Caco-2 (cell line): ENCODE results near the gene SYNGR3. TPM values are rescaled to one million over a fixed set of nuclear protein-coding genes. Genes with fewer than 3 reads are reported as not detected.

Experiments
- BruUV-seq: library from RNA; stranded (reverse); fragments of 400-500 nt; replicated peaks from 2 replicates; lab custom pipeline; 2021; lab: Mats Ljungman, UMichigan
- CTCF ChIA-PET: fragments of 300-600 bp; sonication (Branson Sonifier 250); formaldehyde crosslinking; loops from one replicate; lab custom pipeline; 2022; ENCODE audit warnings: antibody characterized with exemption; lab: Charles Lee
- POLR2A ChIA-PET: fragments of 300-600 bp; sonication (Branson Sonifier 250); formaldehyde crosslinking; loops from one replicate; lab custom pipeline; 2022; ENCODE audit warnings: antibody characterized with exemption; lab: Charles Lee
- DNase-seq, 2 experiments: peaks; one replicate each; pipeline versions ENCODE4 v3.0.0 to v3.0.0-alpha.2; 2020 to 2022
- H3K27me3 ChIP-seq: replicated peaks from 2 replicates; pipeline ENCODE4 v1.6.0; 2011; ENCODE audit warnings: low read length; ENCODE audit not compliant: control insufficient read depth, insufficient read depth
- H3K36me3 ChIP-seq: 2 replicates; pipeline ENCODE4 v1.5.1; 2011; ENCODE audit warnings: low read length; ENCODE audit not compliant: control insufficient read depth, insufficient read depth
- H3K4me1 ChIP-seq: fragments of 250-450 bp; sonication (Bioruptor Pico); 2 replicates; pipeline ENCODE4 v1.5.1; 2020; ENCODE audit warnings: mild to moderate bottlenecking
- H3K4me3 ChIP-seq: 2 replicates; pipeline ENCODE4 v1.5.1; 2011; ENCODE audit warnings: low read depth, mild to moderate bottlenecking, control low read depth, low read length
- H3K9me3 ChIP-seq: fragments of 250-450 bp; sonication (Bioruptor Pico); 2 replicates; pipeline ENCODE4 v1.5.1; 2020; ENCODE audit warnings: mild to moderate bottlenecking, moderate library complexity
- H3K27ac Mint-ChIP-seq: one replicate; pipeline ENCODE4 v1.8.0; 2022; ENCODE audit warnings: mixed read lengths; ENCODE audit not compliant: unreplicated experiment
- H3K27me3 Mint-ChIP-seq: one replicate; pipeline ENCODE4 v1.8.0; 2022; ENCODE audit warnings: mixed read lengths; ENCODE audit not compliant: insufficient read depth, unreplicated experiment
- H3K36me3 Mint-ChIP-seq: one replicate; pipeline ENCODE4 v1.8.0; 2022; ENCODE audit warnings: mild to moderate bottlenecking, mixed read lengths; ENCODE audit not compliant: insufficient read depth, unreplicated experiment
- H3K4me1 Mint-ChIP-seq: one replicate; pipeline ENCODE4 v1.8.0; 2022; ENCODE audit warnings: low read depth, mixed read lengths; ENCODE audit not compliant: unreplicated experiment
- H3K4me3 Mint-ChIP-seq: one replicate; pipeline ENCODE4 v1.8.0; 2022; ENCODE audit warnings: mild to moderate bottlenecking, moderate library complexity, mixed read lengths; ENCODE audit not compliant: unreplicated experiment
- H3K9me3 Mint-ChIP-seq: one replicate; pipeline ENCODE4 v1.8.0; 2022; ENCODE audit warnings: mixed read lengths; ENCODE audit not compliant: unreplicated experiment
- intact Hi-C: fragments of 100-400 bp; cut with micrococcal nuclease; formaldehyde crosslinking; loops from one replicate; pipeline ENCODE4 v1.10.0; 2022; ENCODE audit not compliant: unreplicated experiment
- total RNA-seq: library from RNA; stranded (reverse); gene quantifications from 2 replicates; pipeline ENCODE4 v1.2.3, GENCODE V29; 2022
- TF ChIP-seq, protein P1 (sequence below), 2 experiments: fragments of 200-600 bp in 1 of 2; IDR thresholded peaks; 1 replicate in 1 of 2; 2 replicates in 1 of 2; pipeline versions ENCODE4 v1.5.1 to v1.8.0; 2011 to 2022; ENCODE audit warnings: antibody characterized with exemption in 1 of 2, control low read depth in 1 of 2, inconsistent platforms in 1 of 2, low read depth in 1 of 2, low read length in 1 of 2, mild to moderate bottlenecking in 1 of 2, moderate library complexity in 1 of 2; ENCODE audit not compliant: insufficient read depth in 1 of 2, severe bottlenecking in 1 of 2, unreplicated experiment in 1 of 2

The SYNGR3 gene
- total RNA-seq, 1 experiment from 2014 or later: 2.9 TPM

DNA sequence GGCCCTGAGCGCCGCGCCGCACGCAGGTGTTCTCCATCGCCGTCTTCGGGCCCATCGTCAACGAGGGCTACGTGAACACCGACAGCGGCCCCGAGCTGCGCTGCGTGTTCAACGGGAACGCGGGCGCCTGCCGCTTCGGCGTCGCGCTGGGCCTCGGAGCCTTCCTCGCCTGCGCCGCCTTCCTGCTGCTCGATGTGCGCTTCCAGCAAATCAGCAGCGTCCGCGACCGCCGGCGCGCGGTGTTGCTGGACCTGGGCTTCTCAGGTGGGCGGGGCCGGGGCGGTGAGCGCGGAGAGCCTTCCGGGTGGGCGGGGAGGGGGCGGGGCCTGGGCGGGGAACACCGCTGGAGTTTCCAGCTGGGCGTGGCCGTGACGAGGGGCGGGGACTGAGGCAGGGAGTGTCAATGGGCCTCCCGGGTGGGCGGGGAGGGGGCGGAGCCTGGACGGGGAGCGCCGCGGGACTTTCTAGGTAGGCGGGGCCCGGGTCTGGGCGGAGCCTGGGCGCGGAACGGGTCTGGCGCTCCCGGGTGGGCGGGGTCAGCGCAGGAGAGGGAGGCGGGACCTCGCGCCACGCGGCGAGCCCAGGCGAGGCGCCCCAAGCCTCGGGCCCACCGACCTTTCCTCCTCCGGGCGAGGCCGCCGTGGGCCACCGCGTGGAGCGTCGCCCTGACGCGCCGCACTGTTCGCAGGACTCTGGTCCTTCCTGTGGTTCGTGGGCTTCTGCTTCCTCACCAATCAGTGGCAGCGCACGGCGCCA lies 2.4 kb downstream of the SYNGR3 start:
- no peaks in the 10 kb centered on the region for H3K9me3 Mint-ChIP-seq
- BruUV-seq: no TSS peak
- no peak overlapping the region for H3K4me3 Mint-ChIP-seq
- TF ChIP-seq, protein P1, sequence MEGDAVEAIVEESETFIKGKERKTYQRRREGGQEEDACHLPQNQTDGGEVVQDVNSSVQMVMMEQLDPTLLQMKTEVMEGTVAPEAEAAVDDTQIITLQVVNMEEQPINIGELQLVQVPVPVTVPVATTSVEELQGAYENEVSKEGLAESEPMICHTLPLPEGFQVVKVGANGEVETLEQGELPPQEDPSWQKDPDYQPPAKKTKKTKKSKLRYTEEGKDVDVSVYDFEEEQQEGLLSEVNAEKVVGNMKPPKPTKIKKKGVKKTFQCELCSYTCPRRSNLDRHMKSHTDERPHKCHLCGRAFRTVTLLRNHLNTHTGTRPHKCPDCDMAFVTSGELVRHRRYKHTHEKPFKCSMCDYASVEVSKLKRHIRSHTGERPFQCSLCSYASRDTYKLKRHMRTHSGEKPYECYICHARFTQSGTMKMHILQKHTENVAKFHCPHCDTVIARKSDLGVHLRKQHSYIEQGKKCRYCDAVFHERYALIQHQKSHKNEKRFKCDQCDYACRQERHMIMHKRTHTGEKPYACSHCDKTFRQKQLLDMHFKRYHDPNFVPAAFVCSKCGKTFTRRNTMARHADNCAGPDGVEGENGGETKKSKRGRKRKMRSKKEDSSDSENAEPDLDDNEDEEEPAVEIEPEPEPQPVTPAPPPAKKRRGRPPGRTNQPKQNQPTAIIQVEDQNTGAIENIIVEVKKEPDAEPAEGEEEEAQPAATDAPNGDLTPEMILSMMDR (IDR thresholded peaks at IDR 0.05; ENCODE audit: insufficient read depth in 1 of 2, low read depth in 1 of 2, low read length in 1 of 2, severe bottlenecking in 1 of 2, unreplicated experiment in 1 of 2): no peak
- POLR2A ChIA-PET: no interaction called here
- H3K27ac Mint-ChIP-seq: no peak overlapping the region
- no peaks in the 10 kb centered on the region for H3K9me3 ChIP-seq
- no peaks in the 10 kb centered on the region for H3K27me3 ChIP-seq
- peaks cover 8% of the 10 kb centered on the region; the same call in 1 of the 2 replicates for H3K4me1 ChIP-seq
- H3K4me1 Mint-ChIP-seq: peaks cover 7% of the 10 kb centered on the region
- peaks cover 10% of the 10 kb centered on the region for H3K36me3 Mint-ChIP-seq
- H3K27me3 Mint-ChIP-seq: no peaks in the 10 kb centered on the region
- no peaks in the 10 kb centered on the region; the same call in 1 of the 2 replicates for H3K36me3 ChIP-seq
- CTCF ChIA-PET: no interaction called here
- DNase-seq: peak; percentile 67 to 87
- intact Hi-C loops: no loop called here
- no peak overlapping the region for H3K4me3 ChIP-seq

DNA sequence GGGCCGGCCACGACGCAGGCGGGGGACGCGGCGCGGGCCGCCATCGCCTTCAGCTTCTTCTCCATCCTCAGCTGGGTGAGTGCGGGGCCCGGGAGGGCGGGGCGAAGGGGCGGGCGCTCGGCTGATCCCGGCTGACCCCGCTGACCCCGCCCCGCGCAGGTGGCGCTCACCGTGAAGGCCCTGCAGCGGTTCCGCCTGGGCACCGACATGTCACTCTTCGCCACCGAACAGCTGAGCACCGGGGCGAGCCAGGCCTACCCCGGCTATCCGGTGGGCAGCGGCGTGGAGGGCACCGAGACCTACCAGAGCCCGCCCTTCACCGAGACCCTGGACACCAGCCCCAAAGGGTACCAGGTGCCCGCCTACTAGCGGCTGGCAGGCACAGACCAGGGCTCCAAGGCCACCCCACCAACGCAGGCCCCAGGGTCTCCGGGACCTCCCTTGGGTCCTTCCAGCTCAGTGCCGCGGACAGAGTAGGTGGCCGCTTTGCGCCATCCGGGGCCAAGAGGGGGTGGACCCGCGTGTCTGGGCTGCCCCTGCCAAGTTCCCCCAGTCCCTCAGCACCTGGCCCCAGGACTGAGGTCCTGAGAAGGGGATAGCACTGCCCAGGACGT lies 3.0 kb downstream of the SYNGR3 start:
- peaks cover 11% of the 10 kb centered on the region for H3K36me3 Mint-ChIP-seq
- POLR2A ChIA-PET: interaction anchor here (0.5 kb wide), 1 partner anchor 18 kb away, joined by 5 read pairs; no protein-coding TSS in a partner anchor
- DNase-seq: no peak
- H3K36me3 ChIP-seq: no peaks in the 10 kb centered on the region
- TF ChIP-seq, protein P1 (IDR thresholded peaks at IDR 0.05; ENCODE audit: insufficient read depth in 1 of 2, low read depth in 1 of 2, low read length in 1 of 2, severe bottlenecking in 1 of 2, unreplicated experiment in 1 of 2): no peak
- H3K9me3 Mint-ChIP-seq: no peaks in the 10 kb centered on the region
- H3K4me1 ChIP-seq: peaks cover 8% of the 10 kb centered on the region; the same call in 1 of the 2 replicates
- no peaks in the 10 kb centered on the region for H3K9me3 ChIP-seq
- no TSS peak for BruUV-seq
- CTCF ChIA-PET: no interaction called here
- H3K4me3 Mint-ChIP-seq: no peak overlapping the region
- intact Hi-C loops: no loop called here
- H3K27me3 Mint-ChIP-seq: no peaks in the 10 kb centered on the region
- peaks cover 7% of the 10 kb centered on the region for H3K4me1 Mint-ChIP-seq
- no peak overlapping the region for H3K27ac Mint-ChIP-seq
- H3K4me3 ChIP-seq: no peak overlapping the region
- H3K27me3 ChIP-seq: no peaks in the 10 kb centered on the region

DNA sequence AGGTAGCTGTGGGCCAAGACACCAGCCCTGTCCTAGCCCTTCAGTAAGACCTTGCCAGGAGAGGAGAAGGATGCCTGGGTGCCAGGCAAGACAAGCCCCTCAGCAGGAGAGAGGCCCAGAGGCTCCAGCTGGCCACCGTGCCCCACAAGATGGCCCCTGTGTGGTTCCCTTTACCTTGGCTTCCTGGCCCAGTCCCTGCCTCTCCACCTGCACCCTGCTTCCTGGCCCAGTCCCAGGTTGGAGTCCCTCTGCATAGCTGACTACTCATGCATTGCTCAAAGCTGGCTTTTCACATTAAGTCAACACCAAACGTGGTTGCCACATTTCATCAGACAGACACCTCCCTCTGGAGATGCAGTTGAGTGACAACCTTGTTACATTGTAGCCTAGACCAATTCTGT lies 4.0 kb downstream of the SYNGR3 start:
- peak overlapping the region; percentile 46 for H3K4me3 Mint-ChIP-seq
- no TSS peak for BruUV-seq
- H3K27me3 Mint-ChIP-seq: no peaks in the 10 kb centered on the region
- H3K36me3 ChIP-seq: no peaks in the 10 kb centered on the region
- H3K9me3 ChIP-seq: no peaks in the 10 kb centered on the region
- peak overlapping the region; percentile 39 for H3K27ac Mint-ChIP-seq
- H3K4me1 Mint-ChIP-seq: peaks cover 2% of the 10 kb centered on the region
- intact Hi-C loops: no loop called here
- no peak overlapping the region for H3K4me3 ChIP-seq
- no peak for DNase-seq
- TF ChIP-seq, protein P1 (IDR thresholded peaks at IDR 0.05; ENCODE audit: insufficient read depth in 1 of 2, low read depth in 1 of 2, low read length in 1 of 2, severe bottlenecking in 1 of 2, unreplicated experiment in 1 of 2): no peak
- H3K27me3 ChIP-seq: no peaks in the 10 kb centered on the region
- no peaks in the 10 kb centered on the region for H3K9me3 Mint-ChIP-seq
- H3K36me3 Mint-ChIP-seq: peaks cover 20% of the 10 kb centered on the region
- ChIA-PET POLR2A (no interaction called here), CTCF (interaction anchor here (1.5 kb wide), 1 partner anchor 11 kb away, joined by 4 read pairs; no protein-coding TSS in a partner anchor)
- peaks cover 8% of the 10 kb centered on the region; the same call in 1 of the 2 replicates for H3K4me1 ChIP-seq
